WTC11 (cell line): ENCODE data around the gene TRIM74.
"Not testable (repeated sequence)": the region's sequence is repeated elsewhere in the genome, so short reads cannot be mapped to it uniquely, and the experiment has no call there.

ENCODE experiments used
- CTCF ChIP-seq: fragments of 200-600 bp; IDR thresholded peaks from 2 replicates; pipeline ENCODE4 v1.8.0; 2022; ENCODE audit warnings: antibody characterized with exemption
- ELF4 ChIP-seq: sonication (generic); formaldehyde crosslinking; IDR thresholded peaks from 2 replicates; pipeline ENCODE4 v1.8.1; 2022; ENCODE audit warnings: low read depth, mild to moderate bottlenecking, moderate library complexity, missing genetic modification reagents
- IRF2 ChIP-seq: sonication (generic); formaldehyde crosslinking; IDR thresholded peaks from 2 replicates; pipeline ENCODE4 v1.8.0; 2022; ENCODE audit warnings: low read depth, missing genetic modification reagents, borderline replicate concordance
- JUN ChIP-seq: sonication (generic); formaldehyde crosslinking; IDR thresholded peaks from 2 replicates; pipeline ENCODE4 v1.8.0; 2023; ENCODE audit warnings: mild to moderate bottlenecking, missing genetic modification reagents
- SMAD3 ChIP-seq: sonication (generic); formaldehyde crosslinking; IDR thresholded peaks from 2 replicates; pipeline ENCODE4 v1.8.0; 2022; ENCODE audit warnings: missing genetic modification reagents, mild to moderate bottlenecking, borderline replicate concordance
- SP1 ChIP-seq: sonication (generic); formaldehyde crosslinking; conservative IDR thresholded peaks from 2 replicates; pipeline ENCODE4 v1.8.1; 2022; ENCODE audit warnings: missing genetic modification reagents
- ZNF317 ChIP-seq: sonication (generic); formaldehyde crosslinking; IDR thresholded peaks from 2 replicates; pipeline ENCODE4 v1.8.1; 2023; ENCODE audit warnings: low read depth, mild to moderate bottlenecking, moderate library complexity, missing genetic modification reagents, borderline replicate concordance
- TF ChIP-seq, protein P1 (sequence below): sonication (generic); formaldehyde crosslinking; IDR thresholded peaks from 2 replicates; pipeline ENCODE4 v1.8.1; 2023; ENCODE audit warnings: mild to moderate bottlenecking, missing genetic modification reagents
- TF ChIP-seq, protein P2 (sequence below): sonication (generic); formaldehyde crosslinking; IDR thresholded peaks from 2 replicates; pipeline ENCODE4 v1.8.1; 2022; ENCODE audit warnings: mild to moderate bottlenecking, missing genetic modification reagents, moderate library complexity, borderline replicate concordance
- TF ChIP-seq, protein P3 (sequence below): sonication (generic); formaldehyde crosslinking; IDR thresholded peaks from 2 replicates; pipeline ENCODE4 v1.8.1; 2023; ENCODE audit warnings: mild to moderate bottlenecking, missing genetic modification reagents

- TF ChIP-seq CTCF: peak; percentile 23; the same call in 1 of the 2 replicates
- not testable (repeated sequence) for TF ChIP-seq JUN (CRISPR knock-in tag); SP1 (CRISPR knock-in tag); ELF4 (CRISPR knock-in tag); ZNF317 (CRISPR knock-in tag); SMAD3; IRF2 (CRISPR knock-in tag)
- TF ChIP-seq, protein P1, sequence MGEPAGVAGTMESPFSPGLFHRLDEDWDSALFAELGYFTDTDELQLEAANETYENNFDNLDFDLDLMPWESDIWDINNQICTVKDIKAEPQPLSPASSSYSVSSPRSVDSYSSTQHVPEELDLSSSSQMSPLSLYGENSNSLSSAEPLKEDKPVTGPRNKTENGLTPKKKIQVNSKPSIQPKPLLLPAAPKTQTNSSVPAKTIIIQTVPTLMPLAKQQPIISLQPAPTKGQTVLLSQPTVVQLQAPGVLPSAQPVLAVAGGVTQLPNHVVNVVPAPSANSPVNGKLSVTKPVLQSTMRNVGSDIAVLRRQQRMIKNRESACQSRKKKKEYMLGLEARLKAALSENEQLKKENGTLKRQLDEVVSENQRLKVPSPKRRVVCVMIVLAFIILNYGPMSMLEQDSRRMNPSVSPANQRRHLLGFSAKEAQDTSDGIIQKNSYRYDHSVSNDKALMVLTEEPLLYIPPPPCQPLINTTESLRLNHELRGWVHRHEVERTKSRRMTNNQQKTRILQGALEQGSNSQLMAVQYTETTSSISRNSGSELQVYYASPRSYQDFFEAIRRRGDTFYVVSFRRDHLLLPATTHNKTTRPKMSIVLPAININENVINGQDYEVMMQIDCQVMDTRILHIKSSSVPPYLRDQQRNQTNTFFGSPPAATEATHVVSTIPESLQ (CRISPR knock-in tag): not testable (repeated sequence)
- TF ChIP-seq, protein P2, sequence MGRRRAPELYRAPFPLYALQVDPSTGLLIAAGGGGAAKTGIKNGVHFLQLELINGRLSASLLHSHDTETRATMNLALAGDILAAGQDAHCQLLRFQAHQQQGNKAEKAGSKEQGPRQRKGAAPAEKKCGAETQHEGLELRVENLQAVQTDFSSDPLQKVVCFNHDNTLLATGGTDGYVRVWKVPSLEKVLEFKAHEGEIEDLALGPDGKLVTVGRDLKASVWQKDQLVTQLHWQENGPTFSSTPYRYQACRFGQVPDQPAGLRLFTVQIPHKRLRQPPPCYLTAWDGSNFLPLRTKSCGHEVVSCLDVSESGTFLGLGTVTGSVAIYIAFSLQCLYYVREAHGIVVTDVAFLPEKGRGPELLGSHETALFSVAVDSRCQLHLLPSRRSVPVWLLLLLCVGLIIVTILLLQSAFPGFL: not testable (repeated sequence)
- TF ChIP-seq, protein P3, sequence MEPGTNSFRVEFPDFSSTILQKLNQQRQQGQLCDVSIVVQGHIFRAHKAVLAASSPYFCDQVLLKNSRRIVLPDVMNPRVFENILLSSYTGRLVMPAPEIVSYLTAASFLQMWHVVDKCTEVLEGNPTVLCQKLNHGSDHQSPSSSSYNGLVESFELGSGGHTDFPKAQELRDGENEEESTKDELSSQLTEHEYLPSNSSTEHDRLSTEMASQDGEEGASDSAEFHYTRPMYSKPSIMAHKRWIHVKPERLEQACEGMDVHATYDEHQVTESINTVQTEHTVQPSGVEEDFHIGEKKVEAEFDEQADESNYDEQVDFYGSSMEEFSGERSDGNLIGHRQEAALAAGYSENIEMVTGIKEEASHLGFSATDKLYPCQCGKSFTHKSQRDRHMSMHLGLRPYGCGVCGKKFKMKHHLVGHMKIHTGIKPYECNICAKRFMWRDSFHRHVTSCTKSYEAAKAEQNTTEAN: not testable (repeated sequence)
These were observed 23.0 kb downstream of the TRIM74 start for GRCh38 chr7:72946130-72946745.
